WTC11 (cell line): ENCODE data around the gene POLDIP3. TPM values are rescaled to one million over a fixed set of nuclear protein-coding genes. Genes with fewer than 3 reads are reported as not detected.

Experiments used
- ATAC-seq: fragments of 200-7000 bp; cut with Tn5 transposase; 2 replicates; pipeline ENCODE4 v1.10.0; 2021; ENCODE audit warnings: mild to moderate bottlenecking, moderate library complexity
- CTCF ChIA-PET: fragments of 300-600 bp; sonication (Branson Sonifier 250); formaldehyde crosslinking; loops from one replicate; lab custom pipeline; 2021; ENCODE audit warnings: antibody characterized with exemption; lab: Charles Lee
- POLR2A ChIA-PET: fragments of 350-600 bp; sonication (Branson Sonifier 250); formaldehyde crosslinking; loops from one replicate; lab custom pipeline; 2021; ENCODE audit warnings: antibody characterized with exemption; lab: Charles Lee
- DNase-seq: peaks from one replicate; pipeline ENCODE4 v3.0.0; 2021; ENCODE audit warnings: low spot score
- H3K27ac Mint-ChIP-seq: 2 replicates; pipeline ENCODE4 v1.8.0; 2021; ENCODE audit warnings: mixed read lengths
- H3K27me3 Mint-ChIP-seq: 2 replicates; pipeline ENCODE4 v1.8.0; 2021; ENCODE audit warnings: low read depth, mild to moderate bottlenecking, moderate library complexity, mixed read lengths
- H3K36me3 Mint-ChIP-seq: 2 replicates; pipeline ENCODE4 v1.8.0; 2021; ENCODE audit warnings: mixed read lengths
- H3K4me1 Mint-ChIP-seq: 2 replicates; pipeline ENCODE4 v1.8.0; 2022; ENCODE audit warnings: mixed read lengths
- H3K4me3 Mint-ChIP-seq: 2 replicates; pipeline ENCODE4 v1.8.0; 2021; ENCODE audit warnings: mild to moderate bottlenecking, moderate library complexity, mixed read lengths
- H3K9me3 Mint-ChIP-seq: 2 replicates; pipeline ENCODE4 v1.8.0; 2021; ENCODE audit warnings: mixed read lengths
- CREB1 ChIP-seq: sonication (generic); formaldehyde crosslinking; IDR thresholded peaks from 2 replicates; pipeline ENCODE4 v1.8.0; 2023; ENCODE audit warnings: mild to moderate bottlenecking, missing genetic modification reagents
- CREM ChIP-seq: sonication (generic); formaldehyde crosslinking; IDR thresholded peaks from 2 replicates; pipeline ENCODE4 v1.8.1; 2022; ENCODE audit warnings: mild to moderate bottlenecking, missing genetic modification reagents, moderate library complexity
- E2F5 ChIP-seq: sonication (generic); formaldehyde crosslinking; IDR thresholded peaks from 2 replicates; pipeline ENCODE4 v1.8.1; 2022; ENCODE audit warnings: mild to moderate bottlenecking, moderate library complexity, missing genetic modification reagents
- HMGXB4 ChIP-seq: sonication (generic); formaldehyde crosslinking; IDR thresholded peaks from 2 replicates; pipeline ENCODE4 v1.8.1; 2023; ENCODE audit warnings: mild to moderate bottlenecking, moderate library complexity, missing genetic modification reagents
- PRRX2 ChIP-seq: fragments of 250-450 bp; sonication (Bioruptor Pico); IDR thresholded peaks from 2 replicates; pipeline ENCODE4 v1.8.0; 2021; ENCODE audit warnings: mild to moderate bottlenecking
- SOX15 ChIP-seq: fragments of 250-450 bp; sonication (Bioruptor Pico); IDR thresholded peaks from 2 replicates; pipeline ENCODE4 v1.9.0; 2021; ENCODE audit warnings: mild to moderate bottlenecking
- SP1 ChIP-seq: sonication (generic); formaldehyde crosslinking; conservative IDR thresholded peaks from 2 replicates; pipeline ENCODE4 v1.8.1; 2022; ENCODE audit warnings: missing genetic modification reagents
- TP53 ChIP-seq: sonication (generic); formaldehyde crosslinking; IDR thresholded peaks from 2 replicates; pipeline ENCODE4 v1.8.1; 2023; ENCODE audit warnings: mild to moderate bottlenecking, missing genetic modification reagents
- ZNF121 ChIP-seq: sonication (generic); formaldehyde crosslinking; IDR thresholded peaks from 2 replicates; pipeline ENCODE4 v1.8.0; 2023; ENCODE audit warnings: missing genetic modification reagents
- ZNF416 ChIP-seq: fragments of 250-450 bp; sonication (Bioruptor Pico); IDR thresholded peaks from 2 replicates; pipeline ENCODE4 v1.9.0; 2021; ENCODE audit warnings: mild to moderate bottlenecking, inconsistent platforms
- total RNA-seq: library from RNA; stranded (reverse); gene quantifications from 3 replicates; pipeline ENCODE4 v1.2.3, GENCODE V29; 2021
- TF ChIP-seq, protein P1 (sequence below): fragments of 200-600 bp; IDR thresholded peaks from 2 replicates; pipeline ENCODE4 v1.8.0; 2022; ENCODE audit warnings: antibody characterized with exemption
- TF ChIP-seq, protein P2 (sequence below): sonication (generic); formaldehyde crosslinking; IDR thresholded peaks from 2 replicates; pipeline ENCODE4 v1.8.0; 2022; ENCODE audit warnings: mild to moderate bottlenecking, missing genetic modification reagents
- TF ChIP-seq, protein P3 (sequence below): fragments of 250-450 bp; sonication (Bioruptor Pico); IDR thresholded peaks from 2 replicates; pipeline ENCODE4 v1.9.0; 2021; ENCODE audit warnings: mild to moderate bottlenecking

The POLDIP3 gene
- total RNA-seq, 1 experiment from 2014 or later, result 73.2 TPM

- Mint-ChIP-seq H3K4me1 (peaks cover 7% of the 10 kb centered on the region), H3K4me3 (no peak overlapping the region), H3K27me3 (no peaks in the 10 kb centered on the region), H3K27ac (no peak overlapping the region), H3K9me3 (no peaks in the 10 kb centered on the region), H3K36me3 (peaks cover 2% of the 10 kb centered on the region; the same call in 1 of the 2 replicates)
- DNase-seq (peak; percentile 91), ATAC-seq (peak; percentile 95)
- ChIA-PET POLR2A (interaction anchor here (0.5 kb wide), 1 partner anchor 132 kb away, joined by 4 read pairs; no protein-coding TSS in a partner anchor), CTCF (interaction anchor here (0.5 to 3.8 kb wide), 33 partner anchors 8 to 509 kb away, joined by 3 to 13 read pairs (median 4); partner anchors contain the start of genes ARFGAP3 and CYB5R3)
- TF ChIP-seq, protein P1, sequence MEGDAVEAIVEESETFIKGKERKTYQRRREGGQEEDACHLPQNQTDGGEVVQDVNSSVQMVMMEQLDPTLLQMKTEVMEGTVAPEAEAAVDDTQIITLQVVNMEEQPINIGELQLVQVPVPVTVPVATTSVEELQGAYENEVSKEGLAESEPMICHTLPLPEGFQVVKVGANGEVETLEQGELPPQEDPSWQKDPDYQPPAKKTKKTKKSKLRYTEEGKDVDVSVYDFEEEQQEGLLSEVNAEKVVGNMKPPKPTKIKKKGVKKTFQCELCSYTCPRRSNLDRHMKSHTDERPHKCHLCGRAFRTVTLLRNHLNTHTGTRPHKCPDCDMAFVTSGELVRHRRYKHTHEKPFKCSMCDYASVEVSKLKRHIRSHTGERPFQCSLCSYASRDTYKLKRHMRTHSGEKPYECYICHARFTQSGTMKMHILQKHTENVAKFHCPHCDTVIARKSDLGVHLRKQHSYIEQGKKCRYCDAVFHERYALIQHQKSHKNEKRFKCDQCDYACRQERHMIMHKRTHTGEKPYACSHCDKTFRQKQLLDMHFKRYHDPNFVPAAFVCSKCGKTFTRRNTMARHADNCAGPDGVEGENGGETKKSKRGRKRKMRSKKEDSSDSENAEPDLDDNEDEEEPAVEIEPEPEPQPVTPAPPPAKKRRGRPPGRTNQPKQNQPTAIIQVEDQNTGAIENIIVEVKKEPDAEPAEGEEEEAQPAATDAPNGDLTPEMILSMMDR, result peak; percentile 80
- TF ChIP-seq HMGXB4 (CRISPR knock-in tag) (no peak), TP53 (no peak), SP1 (CRISPR knock-in tag) (0 out of 2 replicates have a peak, but pooled peaks have one; percentile 36)
Observed at GRCh38 chr22:42621505-42622002, 6.9 kb upstream of the POLDIP3 start.

- ATAC-seq (no peak), DNase-seq (no peak)
- Mint-ChIP-seq H3K9me3 (no peaks in the 10 kb centered on the region), H3K27me3 (no peaks in the 10 kb centered on the region), H3K4me1 (peaks cover 15% of the 10 kb centered on the region), H3K36me3 (peaks cover 2% of the 10 kb centered on the region; the same call in 1 of the 2 replicates), H3K4me3 (no peak overlapping the region), H3K27ac (no peak overlapping the region)
- CTCF ChIA-PET, result interaction anchor here (3.8 kb wide), 1 partner anchor 200 kb away, joined by 13 read pairs; no protein-coding TSS in a partner anchor
- TF ChIP-seq CREB1, result no peak
- TF ChIP-seq, protein P2, sequence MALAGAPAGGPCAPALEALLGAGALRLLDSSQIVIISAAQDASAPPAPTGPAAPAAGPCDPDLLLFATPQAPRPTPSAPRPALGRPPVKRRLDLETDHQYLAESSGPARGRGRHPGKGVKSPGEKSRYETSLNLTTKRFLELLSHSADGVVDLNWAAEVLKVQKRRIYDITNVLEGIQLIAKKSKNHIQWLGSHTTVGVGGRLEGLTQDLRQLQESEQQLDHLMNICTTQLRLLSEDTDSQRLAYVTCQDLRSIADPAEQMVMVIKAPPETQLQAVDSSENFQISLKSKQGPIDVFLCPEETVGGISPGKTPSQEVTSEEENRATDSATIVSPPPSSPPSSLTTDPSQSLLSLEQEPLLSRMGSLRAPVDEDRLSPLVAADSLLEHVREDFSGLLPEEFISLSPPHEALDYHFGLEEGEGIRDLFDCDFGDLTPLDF (CRISPR knock-in tag), result no peak
- TF ChIP-seq SOX15 (CRISPR knock-in tag), result no peak
- no peak for TF ChIP-seq CREM (CRISPR knock-in tag)
- TF ChIP-seq, protein P3, sequence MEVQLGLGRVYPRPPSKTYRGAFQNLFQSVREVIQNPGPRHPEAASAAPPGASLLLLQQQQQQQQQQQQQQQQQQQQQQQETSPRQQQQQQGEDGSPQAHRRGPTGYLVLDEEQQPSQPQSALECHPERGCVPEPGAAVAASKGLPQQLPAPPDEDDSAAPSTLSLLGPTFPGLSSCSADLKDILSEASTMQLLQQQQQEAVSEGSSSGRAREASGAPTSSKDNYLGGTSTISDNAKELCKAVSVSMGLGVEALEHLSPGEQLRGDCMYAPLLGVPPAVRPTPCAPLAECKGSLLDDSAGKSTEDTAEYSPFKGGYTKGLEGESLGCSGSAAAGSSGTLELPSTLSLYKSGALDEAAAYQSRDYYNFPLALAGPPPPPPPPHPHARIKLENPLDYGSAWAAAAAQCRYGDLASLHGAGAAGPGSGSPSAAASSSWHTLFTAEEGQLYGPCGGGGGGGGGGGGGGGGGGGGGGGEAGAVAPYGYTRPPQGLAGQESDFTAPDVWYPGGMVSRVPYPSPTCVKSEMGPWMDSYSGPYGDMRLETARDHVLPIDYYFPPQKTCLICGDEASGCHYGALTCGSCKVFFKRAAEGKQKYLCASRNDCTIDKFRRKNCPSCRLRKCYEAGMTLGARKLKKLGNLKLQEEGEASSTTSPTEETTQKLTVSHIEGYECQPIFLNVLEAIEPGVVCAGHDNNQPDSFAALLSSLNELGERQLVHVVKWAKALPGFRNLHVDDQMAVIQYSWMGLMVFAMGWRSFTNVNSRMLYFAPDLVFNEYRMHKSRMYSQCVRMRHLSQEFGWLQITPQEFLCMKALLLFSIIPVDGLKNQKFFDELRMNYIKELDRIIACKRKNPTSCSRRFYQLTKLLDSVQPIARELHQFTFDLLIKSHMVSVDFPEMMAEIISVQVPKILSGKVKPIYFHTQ (CRISPR knock-in tag), result no peak
- no peak for TF ChIP-seq E2F5
- no peak for TF ChIP-seq ZNF121 (CRISPR knock-in tag)
- no peak for TF ChIP-seq PRRX2 (CRISPR knock-in tag)
- TF ChIP-seq ZNF416, result no peak
- POLR2A ChIA-PET, result no interaction called here
Observed at GRCh38 chr22:42620084-42620483, 5.4 kb upstream of the POLDIP3 start.
